GM18858 (cell line): Measurements from ENCODE around the gene FAM219B.
"Not testable (repeated sequence)": the region's sequence is repeated elsewhere in the genome, so short reads cannot be mapped to it uniquely, and the experiment has no call there.

ENCODE experiments used
- ATAC-seq: cut with Tn5 transposase; IDR thresholded peaks from one replicate; pipeline ENCODE4 v1.9.1; 2021; ENCODE audit not compliant: unreplicated experiment

The FAM219B gene, protein sequence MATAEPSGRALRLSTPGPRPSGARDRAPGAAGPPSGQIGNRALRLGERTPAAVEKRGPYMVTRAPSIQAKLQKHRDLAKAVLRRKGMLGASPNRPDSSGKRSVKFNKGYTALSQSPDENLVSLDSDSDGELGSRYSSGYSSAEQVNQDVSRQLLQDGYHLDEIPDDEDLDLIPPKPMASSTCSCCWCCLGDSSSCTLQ

DNA sequence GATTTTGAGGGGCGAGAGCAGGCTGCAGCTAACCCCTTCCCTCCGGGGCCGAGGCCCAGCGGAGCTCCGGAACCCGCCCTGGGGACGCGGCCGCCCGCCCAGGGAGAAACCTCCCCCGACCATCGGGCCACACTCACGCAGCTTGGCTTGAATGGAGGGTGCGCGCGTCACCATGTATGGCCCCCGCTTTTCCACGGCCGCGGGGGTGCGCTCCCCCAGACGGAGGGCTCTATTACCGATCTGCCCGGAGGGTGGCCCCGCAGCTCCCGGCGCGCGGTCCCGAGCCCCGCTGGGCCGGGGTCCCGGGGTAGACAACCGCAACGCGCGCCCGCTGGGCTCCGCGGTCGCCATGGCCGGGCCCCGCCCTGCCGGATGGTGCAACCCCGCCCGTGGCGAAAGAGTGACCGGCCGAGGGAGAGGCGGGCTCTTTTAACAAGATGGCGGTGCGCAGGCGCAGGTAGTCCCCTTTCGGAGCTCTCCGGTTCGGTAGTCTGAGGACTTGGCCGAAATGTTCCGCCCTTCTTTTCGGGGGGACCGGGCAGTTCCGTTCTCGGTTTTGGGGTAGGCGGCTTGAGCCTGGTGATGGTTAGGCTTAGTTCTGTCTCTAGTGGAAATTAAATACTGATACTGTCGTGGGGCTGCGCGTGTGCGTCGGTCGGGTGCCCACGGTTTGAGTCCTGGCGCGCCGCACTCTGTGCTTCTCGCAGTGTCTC is at the start of gene FAM219B:
Gene FAM219B (minus strand): TSS at position 402 of the 713 bp plus-strand sequence. CDS start 51 bp downstream, at position 351.
- ATAC-seq, result peak; percentile 84

DNA sequence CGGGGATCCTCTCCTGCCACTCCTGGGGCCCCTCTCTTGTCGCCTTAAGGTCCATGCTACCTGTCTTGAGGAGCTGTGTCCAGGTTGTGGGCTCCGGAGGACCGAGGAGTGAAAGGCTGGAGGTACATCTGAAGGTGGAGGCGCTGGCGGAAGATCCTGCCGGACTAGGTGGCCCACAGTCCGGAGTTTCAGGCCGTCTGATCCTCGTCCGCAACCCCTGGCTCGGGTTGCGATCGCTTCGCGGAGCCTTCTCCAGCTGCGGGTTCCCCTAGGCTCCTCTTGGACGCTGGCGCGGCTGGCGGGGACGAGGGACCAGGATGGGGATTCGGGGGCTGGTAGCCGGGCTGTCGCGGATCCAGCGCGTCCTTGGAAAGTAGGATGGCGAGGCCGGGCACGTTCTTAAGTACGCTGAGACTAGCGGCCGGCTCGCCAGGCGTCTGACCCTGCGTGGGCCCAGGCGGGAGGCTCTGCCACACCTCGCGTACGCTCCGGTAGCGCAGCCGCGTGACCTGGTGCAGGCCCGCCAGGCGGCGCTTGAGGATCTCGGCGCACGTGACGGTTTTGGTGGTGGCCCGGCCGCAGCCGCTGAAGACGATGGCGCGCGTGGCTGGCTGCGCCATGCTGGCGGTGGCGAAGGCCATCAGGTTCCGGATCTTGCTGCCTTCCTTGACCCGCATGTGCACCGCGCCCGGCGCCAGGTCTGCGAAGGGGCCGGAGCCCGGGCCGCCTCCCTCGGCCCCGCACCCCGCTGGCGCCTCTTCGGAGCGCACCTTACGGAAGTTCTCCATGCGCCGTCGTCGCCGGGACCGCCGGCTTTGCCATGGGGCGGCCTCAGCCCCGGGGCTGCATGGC is 49.4 kb upstream of the FAM219B start:
- no peak for ATAC-seq

DNA sequence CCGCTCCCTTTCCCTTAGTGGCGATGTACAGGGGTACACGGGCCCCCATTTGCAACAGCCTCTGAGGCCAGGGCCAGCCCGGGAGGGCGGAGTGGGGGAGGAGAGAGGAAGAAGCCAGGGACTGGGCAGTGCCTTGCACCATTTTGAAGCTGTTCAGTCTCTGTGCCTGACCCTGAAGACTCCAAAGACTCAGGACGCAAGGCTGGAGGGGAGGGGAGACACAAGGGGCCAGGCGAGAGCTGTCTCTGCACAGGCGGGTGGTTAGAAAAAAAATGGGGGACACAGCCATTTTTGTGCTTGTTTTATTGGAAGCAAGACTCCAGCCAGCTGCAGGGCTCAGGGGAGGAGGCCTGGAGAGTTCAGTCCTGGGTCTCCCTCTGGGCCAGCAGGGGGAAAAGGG is 48.4 kb upstream of the FAM219B start:
- ATAC-seq, result no peak

DNA sequence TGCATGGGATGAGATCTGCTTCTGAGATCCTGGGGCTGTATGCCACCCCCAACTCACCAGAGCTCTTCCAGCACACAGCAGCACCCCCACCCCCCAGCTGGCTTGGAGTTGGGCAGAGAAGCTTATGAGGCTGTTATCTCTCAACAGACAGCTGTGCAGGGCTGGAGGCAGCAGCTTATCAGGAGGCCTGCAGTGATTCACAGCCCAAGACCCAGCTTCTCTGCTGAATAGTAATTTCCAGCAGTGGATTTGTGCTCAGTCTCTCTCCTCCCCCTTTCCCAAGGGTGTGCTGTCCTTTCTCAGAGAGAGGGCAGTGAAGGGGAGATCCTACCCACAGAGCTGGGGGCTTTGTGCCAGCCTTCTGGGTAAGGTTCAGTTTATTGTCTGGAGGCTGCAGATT is 47.9 kb upstream of the FAM219B start:
- ATAC-seq, result no peak

DNA sequence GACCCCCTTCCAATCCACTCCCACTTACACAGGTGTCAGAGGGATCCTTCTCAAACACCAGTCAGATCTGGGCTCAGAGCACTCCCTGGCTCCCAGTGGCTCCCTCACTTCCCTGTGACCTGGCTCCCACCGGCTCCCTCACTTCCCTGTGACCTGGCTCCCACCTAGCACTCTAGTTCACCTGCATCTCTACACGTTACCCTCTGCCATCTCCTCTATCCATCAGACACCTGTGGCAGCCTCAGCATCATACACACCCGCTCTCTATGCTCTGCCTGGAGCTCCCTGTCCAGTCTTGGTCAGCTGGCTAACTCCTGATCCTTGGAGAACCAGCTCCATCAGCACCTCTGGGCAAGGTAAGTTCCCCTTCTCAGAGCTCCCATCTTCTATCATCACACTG is 44.4 kb upstream of the FAM219B start:
- ATAC-seq, result no peak

DNA sequence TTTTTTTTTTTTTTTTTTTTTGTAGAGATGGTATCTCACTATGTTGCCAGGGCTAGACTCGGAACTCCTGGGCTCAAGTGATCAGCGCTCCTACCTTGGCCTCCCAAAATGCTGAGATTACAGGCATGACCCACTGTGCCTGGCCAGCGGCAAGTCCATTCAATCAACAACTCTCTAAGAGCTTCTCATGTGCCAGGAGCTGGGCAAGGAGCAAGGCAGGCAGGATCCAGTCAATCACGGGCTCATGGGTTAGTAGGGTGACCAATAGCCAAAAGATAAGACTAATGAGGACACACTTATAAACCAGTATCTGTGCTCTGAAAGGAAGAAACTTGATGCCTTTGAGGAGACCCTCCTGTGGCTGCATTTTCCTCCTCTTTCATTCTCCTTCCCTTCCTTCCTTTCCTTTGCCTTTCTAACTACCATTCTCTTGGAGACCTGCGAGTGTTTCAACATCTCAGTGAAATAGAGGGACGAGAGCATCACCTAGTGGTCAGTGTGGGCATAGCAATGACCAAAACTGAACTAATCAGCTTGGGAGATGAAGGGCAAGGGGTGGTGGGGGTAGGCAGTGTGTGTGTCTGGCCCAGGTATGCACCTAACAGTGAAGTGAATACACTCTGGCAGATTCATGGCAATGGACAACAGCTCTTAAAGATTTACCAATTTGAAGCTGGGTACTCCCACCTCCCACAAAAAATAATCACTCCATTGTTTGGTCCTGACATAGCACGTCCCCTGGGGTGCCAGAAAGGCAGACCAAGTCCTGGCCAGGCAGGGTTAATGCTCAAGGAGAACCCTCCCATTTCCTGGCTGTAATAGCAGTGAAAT is 43.6 kb upstream of the FAM219B start:
- no peak for ATAC-seq

DNA sequence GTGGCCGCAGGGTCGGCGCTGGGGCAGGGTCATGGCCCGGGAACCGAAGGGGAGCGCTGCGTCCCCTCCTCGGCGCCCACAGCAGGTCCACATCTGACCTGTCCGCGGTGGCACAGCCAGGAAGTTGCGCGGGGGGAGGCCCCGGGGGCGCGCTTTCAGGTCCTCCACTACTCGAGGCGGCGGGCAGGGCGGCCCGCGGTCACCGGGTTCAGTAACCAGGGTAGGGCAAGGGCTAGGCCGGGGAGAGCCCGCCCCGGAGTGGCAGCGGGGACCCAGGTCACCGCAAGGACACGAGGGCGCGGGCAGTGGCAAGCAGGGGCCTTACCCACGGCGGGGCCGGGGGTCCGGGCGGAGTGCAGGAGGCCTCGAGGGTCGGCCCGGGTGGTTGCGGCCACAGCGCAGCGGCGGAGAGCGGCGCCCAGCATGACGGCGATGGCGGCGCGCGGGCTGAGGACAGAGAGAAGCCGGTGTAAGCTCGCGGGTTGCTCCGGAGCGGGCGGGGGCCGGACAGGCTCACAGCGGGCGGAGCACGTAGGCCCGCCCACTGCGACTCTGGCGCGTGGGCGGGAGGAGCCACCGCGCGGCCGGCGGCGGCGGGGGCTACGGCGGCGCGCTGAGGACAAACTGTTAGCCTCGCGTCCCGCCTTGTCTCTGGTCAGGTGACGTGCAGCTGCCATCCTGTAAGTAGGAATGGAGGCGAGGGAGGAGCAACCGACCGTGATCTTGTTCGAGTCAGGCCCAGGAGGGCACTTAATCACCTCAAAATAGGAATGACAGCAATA is 31.1 kb upstream of the FAM219B start, which contains the start of gene COX5A:
Gene COX5A (minus strand): TSS at position 484 of the 782 bp plus-strand sequence. CDS start 59 bp downstream, at position 425.
- peak; percentile 65 for ATAC-seq

DNA sequence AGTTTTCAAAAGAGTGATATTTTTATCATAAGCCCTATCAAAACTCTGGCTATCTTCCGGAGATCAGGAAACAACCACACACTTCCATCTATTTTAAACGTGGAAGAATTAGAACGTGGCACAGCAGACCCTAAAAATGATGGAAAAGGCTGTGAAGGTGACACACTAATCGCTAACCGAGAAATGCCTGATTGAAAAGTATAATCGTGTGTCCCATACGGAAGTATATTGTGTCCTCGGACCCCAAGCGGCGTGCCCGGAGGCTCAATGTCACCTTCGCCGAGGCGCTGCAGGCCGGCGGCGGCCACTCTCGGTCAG is 30.6 kb upstream of the FAM219B start:
- ATAC-seq, result no peak

DNA sequence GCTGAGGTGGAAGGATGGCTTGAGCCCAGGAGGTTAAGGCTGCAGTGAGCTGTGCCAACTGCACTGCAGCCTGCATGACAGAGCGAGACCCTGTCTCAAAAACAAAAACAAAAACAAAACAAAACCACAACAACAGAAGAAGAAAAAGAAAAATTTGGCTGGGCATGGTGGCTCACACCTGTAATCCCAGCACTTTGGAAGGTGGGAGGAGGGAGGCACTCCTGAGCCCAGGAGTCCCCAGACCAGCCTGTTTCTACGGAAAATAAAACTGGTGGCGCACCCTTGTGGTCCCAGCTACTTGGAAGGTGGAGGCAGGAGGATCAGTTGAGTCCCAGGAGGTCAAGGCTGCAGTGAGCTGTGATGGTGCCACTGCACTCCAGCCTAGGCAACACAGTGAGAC is 28.5 kb upstream of the FAM219B start:
- ATAC-seq, result not testable (repeated sequence)

DNA sequence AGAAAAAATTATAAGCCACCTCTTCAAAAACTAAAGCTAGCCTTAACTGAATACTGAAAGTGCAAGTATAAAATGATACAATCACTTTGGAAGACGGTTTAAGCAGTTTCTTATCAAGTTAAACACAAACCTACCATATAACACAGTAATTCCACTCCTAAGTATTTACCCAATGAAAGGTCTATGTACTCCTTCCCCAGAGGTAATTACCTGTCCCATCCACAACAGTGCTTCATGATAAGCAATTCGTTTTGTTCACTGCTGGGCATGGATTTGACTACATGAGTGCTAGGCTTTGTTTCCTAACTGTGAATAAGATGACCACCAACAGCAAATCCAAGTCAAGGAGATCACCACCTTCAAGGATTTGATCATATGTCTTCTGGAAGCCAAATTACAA is 26.9 kb upstream of the FAM219B start:
- no peak for ATAC-seq

DNA sequence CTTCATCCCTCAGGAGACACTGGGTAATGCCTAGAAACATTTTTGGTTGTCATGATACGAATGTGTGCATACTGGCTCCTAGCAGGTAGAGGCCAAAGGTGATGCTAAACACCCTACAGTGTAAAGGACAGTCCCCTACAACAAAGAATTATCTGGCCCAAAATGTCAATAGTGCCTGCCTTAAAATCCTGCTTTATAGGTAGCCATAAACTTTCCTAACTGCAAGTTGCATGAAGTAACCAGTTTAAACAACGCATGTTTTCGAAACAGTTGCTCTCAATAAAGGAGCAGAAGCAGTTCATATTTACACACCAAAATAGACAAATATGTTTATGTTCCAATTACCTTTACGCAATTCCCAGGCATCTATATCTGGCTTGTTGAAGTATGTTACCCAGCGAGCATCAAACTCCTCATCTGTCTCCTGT is 22.1 kb upstream of the FAM219B start:
- no peak for ATAC-seq

DNA sequence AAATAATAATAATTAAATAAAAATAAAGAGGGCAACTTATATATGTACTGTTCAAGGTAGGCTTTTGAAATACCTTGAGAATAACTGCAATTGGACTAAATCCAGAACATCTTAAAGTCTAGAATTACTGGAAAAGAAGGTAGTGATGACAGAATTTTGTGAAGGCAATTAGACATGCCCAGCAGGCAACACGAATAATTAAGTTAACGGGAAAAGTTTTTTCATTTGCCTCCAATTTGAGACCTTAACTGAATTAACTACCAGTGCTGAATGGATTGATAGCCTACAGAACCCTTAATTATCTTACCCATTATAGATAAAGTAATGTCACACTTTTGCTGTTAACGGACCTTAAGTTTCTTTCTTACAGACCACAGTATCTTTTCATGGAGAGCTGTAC is 17.9 kb upstream of the FAM219B start:
- no peak for ATAC-seq

DNA sequence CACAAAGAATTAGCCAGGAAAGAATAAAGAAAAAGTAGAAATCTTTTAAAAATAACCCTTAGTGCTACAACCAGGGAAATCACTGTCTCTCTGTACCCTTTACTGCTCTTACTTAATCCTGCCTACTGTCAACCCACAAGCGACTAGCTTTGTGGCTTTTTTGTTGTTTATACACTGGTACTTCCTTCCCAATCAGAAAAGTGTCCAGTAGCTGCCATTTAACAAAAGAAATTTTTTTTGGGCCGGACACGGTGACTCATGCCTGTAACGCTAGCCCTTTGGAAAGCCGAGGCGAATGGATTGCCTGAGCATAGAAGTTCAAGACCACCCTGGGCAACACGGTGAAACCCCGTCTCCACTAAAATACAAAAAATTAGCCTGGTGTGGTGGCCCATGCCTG is 13.8 kb upstream of the FAM219B start:
- ATAC-seq, result no peak

DNA sequence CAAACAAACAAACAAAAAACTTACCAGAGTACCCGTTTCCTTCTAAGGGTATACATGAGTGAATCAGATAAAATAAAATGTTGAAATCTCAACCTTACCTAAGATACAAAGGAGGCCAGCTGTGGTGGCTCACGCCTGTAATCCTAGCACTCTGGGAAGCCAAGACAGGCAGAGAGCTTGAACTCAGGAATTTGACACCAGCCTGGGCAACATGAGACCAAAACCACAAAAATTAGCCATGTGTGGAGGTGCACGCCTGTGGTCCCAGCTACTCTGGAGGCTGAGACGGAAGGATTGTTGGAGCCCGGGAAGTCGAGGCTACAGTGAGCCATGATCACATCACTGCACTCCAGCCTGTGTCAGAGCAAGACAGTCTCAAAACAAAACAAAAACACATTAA is 11.0 kb upstream of the FAM219B start:
- ATAC-seq, result no peak

DNA sequence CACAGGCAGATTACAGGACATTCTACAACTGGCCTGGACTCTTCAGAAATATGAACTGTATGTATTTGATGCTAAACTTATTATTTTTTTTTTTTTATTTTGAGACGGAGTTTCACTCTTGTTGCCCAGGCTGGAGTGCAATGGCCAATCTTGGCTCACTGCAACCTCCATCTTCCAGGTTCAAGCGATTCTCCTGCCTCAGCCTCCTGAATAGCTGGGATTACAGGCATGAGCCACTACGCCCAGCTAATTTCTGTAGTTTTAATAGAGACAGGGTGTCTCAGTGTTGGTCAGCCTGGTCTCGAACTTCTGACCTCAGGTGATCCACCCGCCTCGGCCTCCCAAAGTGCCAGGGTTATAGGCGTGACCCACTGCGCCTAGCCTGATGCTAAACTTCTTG is 7.1 kb upstream of the FAM219B start:
- ATAC-seq, result not testable (repeated sequence)

DNA sequence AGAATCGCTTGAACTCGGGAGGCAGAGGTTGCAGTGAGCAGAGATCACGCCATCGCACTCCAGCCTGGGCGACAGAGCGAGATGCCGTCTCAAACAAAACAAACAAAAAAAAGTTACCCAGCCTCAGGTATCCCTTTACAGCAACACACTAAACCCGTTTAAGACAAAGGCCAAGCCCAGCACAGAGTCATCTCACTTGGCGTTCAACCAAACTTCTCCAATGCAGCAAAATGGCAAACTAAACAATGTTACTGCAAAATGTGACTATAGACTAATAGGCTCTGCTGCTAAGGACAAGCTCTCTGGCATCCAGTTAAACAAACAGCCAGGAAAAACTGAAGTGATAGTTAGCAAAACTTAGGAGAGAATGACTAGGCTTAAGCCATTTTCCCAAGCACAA is 6.4 kb upstream of the FAM219B start:
- ATAC-seq, result no peak

DNA sequence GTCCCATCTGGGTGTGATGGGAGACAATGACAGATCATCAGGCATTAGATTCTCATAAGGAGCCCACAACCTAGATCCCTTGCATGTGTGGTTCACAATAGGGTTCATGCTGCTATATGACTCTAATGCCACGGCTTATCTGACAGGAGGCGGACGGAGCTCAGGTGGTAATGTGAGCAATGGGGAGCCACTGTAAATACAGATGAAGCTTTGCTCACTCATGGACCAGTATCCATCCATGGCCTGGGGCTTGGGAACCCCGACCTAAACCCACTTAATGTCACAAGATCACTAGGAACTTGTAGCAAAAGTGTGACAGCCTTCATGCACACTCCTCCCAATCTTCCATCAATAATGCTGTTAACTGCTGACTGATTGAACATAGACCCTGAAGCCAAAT is 2.0 kb upstream of the FAM219B start:
- ATAC-seq, result no peak

DNA sequence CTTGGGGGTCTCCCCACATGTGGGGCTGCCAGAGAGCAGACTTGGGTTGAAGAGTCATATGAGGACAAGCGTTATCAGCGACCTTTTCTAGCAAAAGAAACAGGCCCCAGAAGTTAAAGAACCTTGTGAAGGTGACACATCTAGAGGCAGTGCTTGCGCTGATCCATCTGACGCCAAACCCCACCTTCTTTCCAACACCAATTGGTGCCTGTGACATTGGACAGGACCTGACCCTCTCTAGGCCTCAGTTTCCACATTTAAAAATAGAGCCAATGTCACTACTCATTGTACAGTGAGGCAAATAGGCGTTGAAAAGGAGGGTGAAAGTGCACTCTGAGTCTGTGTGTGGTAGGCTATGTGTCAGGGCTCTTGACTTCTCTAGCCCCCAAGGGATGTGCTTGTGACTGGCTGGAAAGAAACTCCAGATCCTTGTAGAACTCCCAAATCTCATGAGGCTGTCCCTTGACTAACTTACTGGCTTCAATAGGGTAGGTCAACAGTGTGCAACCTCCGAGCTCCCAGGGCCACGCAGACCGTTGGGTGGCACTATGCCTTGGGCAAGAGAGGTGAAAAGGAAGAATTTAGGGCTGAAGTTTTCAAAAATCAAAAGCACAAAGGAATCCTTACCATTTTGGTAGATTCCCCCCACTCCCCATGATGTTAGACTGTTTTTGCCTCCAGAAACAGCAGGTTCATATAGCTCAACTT is 666 bp upstream of the FAM219B start:
- ATAC-seq, result no peak

DNA sequence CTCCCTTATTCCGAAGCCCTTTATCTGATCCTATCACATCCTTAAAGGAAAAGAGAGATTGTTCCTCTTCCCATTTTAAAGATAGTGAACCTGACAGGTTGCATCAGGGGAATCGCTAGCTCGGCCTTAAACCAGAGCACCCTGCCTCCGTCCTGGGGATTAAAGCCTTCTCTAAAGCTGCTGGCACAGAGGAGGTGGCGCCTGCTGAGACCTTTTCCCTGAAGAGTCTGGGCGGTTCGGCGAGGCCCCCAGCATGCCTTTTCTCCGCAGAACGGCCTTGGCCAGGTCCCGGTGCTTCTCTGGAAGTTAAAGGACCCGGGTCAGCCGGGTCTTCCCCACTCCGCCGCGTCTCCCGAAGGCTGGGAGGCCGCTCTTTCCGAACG is 593 bp downstream of the FAM219B start:
- ATAC-seq, result no peak
